ENCODE data around the gene ONECUT2. TPM values are rescaled to one million over a fixed set of nuclear protein-coding genes. Genes with fewer than 3 reads are reported as not detected.

The ONECUT2 gene
- total RNA-seq, 3 donors from 2014 or later (not counting 1 experiment from before 2014, with no cell fraction given): not detected

DNA sequence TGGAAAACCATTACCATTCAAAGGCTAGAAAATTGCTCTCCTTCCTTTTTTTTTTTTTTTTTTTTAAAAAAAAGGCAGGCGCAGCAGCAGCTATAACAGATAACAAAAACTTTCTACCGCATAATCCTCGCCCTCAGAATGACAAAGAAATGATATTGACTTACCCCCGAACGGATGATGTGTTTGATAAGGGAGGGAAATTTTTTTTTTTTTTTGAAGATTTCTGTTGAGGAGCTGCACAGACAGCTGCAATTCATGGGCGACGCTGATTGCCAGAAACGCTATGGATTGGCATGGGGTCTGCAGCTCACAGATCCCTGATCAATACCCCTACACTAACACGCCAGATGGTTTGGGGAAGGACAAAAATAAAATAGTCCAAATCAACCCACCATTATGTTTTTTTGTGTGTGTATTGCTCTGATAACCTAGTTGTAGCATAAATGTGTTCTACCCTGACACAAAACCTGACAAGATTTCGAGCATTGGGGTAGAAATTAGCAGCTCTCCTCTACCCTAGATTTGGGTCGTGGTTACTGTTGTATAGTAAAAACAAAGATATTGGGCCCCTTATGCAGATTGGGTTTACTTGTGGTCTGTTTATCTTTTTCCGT is 3.6 kb upstream of the ONECUT2 start:
- H3K9me3 Mint-ChIP-seq: peaks cover 0 to 2% of the 10 kb centered on the region in 2 donors
- no peak for ATAC-seq
- Histone ChIP-seq H3K9me3 (ENCODE audit: control insufficient read depth, insufficient read depth, low read length) (peaks cover 22% of the 10 kb centered on the region), H3K4me1 (ENCODE audit: control insufficient read depth, insufficient read depth, low read length) (peaks cover 35% of the 10 kb centered on the region), H3K36me3 (ENCODE audit: control insufficient read depth, insufficient read depth, low read length) (no peaks in the 10 kb centered on the region), H3K4me3 (ENCODE audit: low read length) (no peak overlapping the region), H3K27me3 (ENCODE audit: control insufficient read depth, insufficient read depth, low read length) (peaks cover 81% of the 10 kb centered on the region), H3K27ac (ENCODE audit: low read length) (no peak overlapping the region)
- no peak for DNase-seq
- intact Hi-C loops (cut with micrococcal nuclease): no loop called here
- H3K36me3 Mint-ChIP-seq: peaks cover 20% of the 10 kb centered on the region
- TF ChIP-seq, protein P1, sequence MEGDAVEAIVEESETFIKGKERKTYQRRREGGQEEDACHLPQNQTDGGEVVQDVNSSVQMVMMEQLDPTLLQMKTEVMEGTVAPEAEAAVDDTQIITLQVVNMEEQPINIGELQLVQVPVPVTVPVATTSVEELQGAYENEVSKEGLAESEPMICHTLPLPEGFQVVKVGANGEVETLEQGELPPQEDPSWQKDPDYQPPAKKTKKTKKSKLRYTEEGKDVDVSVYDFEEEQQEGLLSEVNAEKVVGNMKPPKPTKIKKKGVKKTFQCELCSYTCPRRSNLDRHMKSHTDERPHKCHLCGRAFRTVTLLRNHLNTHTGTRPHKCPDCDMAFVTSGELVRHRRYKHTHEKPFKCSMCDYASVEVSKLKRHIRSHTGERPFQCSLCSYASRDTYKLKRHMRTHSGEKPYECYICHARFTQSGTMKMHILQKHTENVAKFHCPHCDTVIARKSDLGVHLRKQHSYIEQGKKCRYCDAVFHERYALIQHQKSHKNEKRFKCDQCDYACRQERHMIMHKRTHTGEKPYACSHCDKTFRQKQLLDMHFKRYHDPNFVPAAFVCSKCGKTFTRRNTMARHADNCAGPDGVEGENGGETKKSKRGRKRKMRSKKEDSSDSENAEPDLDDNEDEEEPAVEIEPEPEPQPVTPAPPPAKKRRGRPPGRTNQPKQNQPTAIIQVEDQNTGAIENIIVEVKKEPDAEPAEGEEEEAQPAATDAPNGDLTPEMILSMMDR (IDR thresholded peaks at IDR 0.05): no peak
- 14% methylated on average over 1 of the region's 12 CpGs for WGBS (ENCODE audit: insufficient coverage)
- peaks cover 55 to 61% of the 10 kb centered on the region in 2 donors for H3K27me3 Mint-ChIP-seq (ENCODE audit: low read depth in 2 of 2)
- H3K27ac Mint-ChIP-seq: no peak overlapping the region
- H3K4me3 Mint-ChIP-seq: no peak overlapping the region
- H3K4me1 Mint-ChIP-seq: peaks cover 12 to 31% of the 10 kb centered on the region in 2 donors

DNA sequence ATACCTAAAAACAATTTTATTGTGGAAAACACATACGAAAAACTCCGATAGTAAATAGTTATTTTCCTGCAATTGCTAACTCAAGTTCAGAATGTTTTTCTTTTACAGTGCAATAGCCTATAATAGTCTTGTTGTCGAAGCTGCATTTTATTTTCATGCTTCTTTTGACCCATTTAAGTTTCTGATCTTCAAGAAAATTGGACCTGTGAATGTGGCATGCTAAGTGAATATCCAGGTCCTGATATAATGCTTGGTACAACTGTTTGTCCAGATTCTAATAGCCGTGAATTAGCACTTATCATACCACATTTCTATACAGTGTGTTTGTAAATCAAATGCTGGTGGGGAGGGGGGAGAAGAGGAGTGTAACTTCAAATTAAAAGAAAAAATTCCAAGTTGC is 3.0 kb upstream of the ONECUT2 start:
- Mint-ChIP-seq H3K36me3 (peaks cover 20% of the 10 kb centered on the region), H3K27me3 (ENCODE audit: low read depth in 2 of 2) (peaks cover 55 to 66% of the 10 kb centered on the region in 2 donors), H3K4me3 (no peak overlapping the region), H3K27ac (no peak overlapping the region), H3K4me1 (peaks cover 12 to 36% of the 10 kb centered on the region in 2 donors), H3K9me3 (peaks cover 2 to 3% of the 10 kb centered on the region in 2 donors)
- 19% methylated on average over 3 of the region's 4 CpGs for WGBS (ENCODE audit: insufficient coverage)
- Histone ChIP-seq H3K4me1 (ENCODE audit: control insufficient read depth, insufficient read depth, low read length) (peaks cover 37% of the 10 kb centered on the region), H3K27me3 (ENCODE audit: control insufficient read depth, insufficient read depth, low read length) (peaks cover 81% of the 10 kb centered on the region), H3K27ac (ENCODE audit: low read length) (no peak overlapping the region), H3K36me3 (ENCODE audit: control insufficient read depth, insufficient read depth, low read length) (no peaks in the 10 kb centered on the region), H3K9me3 (ENCODE audit: control insufficient read depth, insufficient read depth, low read length) (peaks cover 22% of the 10 kb centered on the region), H3K4me3 (ENCODE audit: low read length) (no peak overlapping the region)
- ATAC-seq (no peak), DNase-seq (no peak)
- intact Hi-C loops (cut with micrococcal nuclease): no loop called here
- TF ChIP-seq, protein P1 (IDR thresholded peaks at IDR 0.05): no peak

DNA sequence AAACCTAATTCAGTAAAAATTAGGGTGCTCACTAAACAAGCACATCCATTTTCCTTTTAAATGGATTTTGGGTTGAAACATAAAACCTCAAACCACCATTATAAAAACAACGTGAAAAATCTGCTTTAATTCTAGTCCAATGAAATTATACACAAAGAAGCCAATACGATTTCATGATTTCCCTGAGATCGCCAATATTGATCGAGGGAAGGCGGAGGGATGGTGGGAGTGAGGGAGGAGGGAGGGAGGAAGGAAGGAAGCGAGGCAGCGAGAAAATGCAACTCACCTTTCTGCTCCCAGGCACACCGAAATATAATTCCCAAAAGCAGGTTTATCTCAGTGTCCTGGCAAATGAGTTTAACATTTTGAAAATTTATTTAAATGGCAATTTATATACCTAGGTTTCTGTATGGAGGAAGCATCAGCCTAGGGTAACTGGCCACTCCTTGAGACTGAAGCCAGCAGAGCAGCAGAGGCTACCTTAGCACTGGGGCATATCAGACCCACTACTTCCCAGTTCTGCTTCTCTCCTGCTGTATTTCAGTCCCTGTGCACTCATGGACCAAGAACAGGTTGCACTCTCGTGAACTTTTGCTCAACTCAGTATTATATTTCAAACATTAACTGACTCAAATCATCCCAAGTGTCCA is 2.3 kb upstream of the ONECUT2 start:
- Mint-ChIP-seq H3K36me3 (peaks cover 20% of the 10 kb centered on the region), H3K27ac (no peak overlapping the region), H3K27me3 (ENCODE audit: low read depth in 2 of 2) (peaks cover 62 to 72% of the 10 kb centered on the region in 2 donors), H3K4me3 (no peak overlapping the region), H3K4me1 (peaks cover 12 to 38% of the 10 kb centered on the region in 2 donors), H3K9me3 (peaks cover 2 to 3% of the 10 kb centered on the region in 2 donors)
- Histone ChIP-seq H3K4me3 (ENCODE audit: low read length) (no peak overlapping the region), H3K27me3 (ENCODE audit: control insufficient read depth, insufficient read depth, low read length) (peaks cover 85% of the 10 kb centered on the region), H3K27ac (ENCODE audit: low read length) (no peak overlapping the region), H3K36me3 (ENCODE audit: control insufficient read depth, insufficient read depth, low read length) (no peaks in the 10 kb centered on the region), H3K9me3 (ENCODE audit: control insufficient read depth, insufficient read depth, low read length) (peaks cover 20% of the 10 kb centered on the region), H3K4me1 (ENCODE audit: control insufficient read depth, insufficient read depth, low read length) (peaks cover 37% of the 10 kb centered on the region)
- ATAC-seq (no peak), DNase-seq (no peak)
- intact Hi-C loops (cut with micrococcal nuclease): no loop called here
- WGBS (ENCODE audit: insufficient coverage): 11% methylated on average over 3 of the region's 9 CpGs
- TF ChIP-seq, protein P1 (IDR thresholded peaks at IDR 0.05): no peak

All from natural killer cell (primary cell).